NCI-H748 (cell line): ENCODE measurements around the gene BRINP2.

ENCODE experiments used
- DNase-seq: peaks from one replicate; lab custom pipeline; 2025; ENCODE audit not compliant: unreplicated experiment; lab: John Stamatoyannopoulos, UW

The BRINP2 gene

GRCh38 chr1:177219554-177220458 lies 49.0 kb downstream of the BRINP2 start:
- peak; percentile 17 for DNase-seq

- no peak for DNase-seq
Observed at GRCh38 chr1:177223359-177223758, 52.6 kb downstream of the BRINP2 start.

GRCh38 chr1:177227978-177228692 lies 57.4 kb downstream of the BRINP2 start:
- no peak for DNase-seq

DNA sequence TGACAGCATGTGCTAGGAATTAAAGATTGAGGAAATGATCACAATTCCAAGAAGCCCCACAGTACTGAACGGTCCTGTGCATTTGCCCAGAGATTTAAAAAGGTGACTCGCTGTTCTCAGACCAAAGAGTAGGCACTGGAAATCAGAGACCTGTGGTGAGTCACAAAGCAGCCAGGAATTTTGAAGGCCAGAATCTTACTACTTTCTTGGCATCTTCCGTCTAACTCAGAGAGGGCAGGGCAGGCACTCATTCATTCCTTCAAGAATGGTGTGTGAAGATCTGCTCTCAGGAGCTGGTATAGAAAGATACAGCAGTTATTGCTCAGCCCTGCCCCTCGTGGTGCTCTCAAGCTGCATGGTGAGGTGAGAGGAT lies 57.9 kb downstream of the BRINP2 start:
- DNase-seq = no peak

DNA sequence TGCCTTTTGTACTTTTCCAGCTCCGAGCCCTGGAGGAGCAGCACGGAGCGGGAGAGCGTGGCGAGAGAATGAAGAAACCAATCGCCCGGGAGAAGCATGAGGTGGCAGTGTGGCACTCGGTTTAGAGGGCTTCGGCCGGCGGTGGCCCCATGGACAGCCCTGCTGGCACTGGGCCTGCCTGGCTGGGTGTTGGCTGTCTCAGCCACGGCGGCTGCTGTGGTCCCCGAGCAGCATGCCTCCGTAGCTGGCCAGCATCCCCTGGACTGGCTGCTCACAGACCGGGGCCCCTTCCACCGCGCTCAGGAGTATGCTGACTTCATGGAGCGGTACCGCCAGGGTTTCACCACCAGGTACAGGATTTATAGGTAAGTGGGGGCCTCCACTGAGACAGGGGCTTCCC lies 59.0 kb downstream of the BRINP2 start:
- DNase-seq = no peak

DNA sequence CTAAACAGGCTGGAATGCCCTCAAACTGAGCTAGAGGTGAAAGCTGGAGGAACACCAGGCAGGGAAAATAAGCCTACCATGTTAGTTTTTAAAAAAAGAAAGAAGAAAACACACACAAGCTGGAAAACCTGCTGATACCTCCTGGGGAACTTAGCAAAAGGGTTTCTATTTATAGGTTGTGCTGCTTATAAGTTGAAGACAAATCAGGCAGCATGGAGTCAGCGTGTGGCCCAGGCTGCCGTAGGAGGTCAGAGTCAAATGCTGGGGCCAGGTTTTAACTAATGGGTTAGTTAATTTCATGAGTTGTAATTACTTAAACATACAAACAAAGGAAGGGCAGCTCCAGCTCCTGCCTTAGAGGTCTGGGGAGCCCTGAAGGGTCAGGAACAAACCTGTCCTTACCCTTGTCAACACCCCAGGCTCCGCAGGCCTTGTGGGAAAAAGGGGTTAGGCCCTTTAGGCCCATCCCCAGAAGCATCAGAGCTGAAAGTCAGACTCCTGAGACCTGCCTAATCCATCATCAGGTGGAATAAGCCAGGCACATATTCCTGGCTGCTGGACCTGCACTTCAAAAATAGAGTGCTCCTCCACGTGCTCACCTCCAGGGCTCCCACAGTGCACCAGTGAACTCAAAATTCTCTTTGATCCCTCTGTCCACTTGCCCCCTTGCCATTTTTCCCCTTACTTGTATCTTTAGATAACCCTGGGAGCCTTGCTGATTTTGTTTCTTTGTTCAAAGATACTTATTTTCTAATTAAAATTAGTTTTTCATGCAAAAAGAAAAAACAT lies 59.7 kb downstream of the BRINP2 start:
- DNase-seq = peak; percentile 4

DNA sequence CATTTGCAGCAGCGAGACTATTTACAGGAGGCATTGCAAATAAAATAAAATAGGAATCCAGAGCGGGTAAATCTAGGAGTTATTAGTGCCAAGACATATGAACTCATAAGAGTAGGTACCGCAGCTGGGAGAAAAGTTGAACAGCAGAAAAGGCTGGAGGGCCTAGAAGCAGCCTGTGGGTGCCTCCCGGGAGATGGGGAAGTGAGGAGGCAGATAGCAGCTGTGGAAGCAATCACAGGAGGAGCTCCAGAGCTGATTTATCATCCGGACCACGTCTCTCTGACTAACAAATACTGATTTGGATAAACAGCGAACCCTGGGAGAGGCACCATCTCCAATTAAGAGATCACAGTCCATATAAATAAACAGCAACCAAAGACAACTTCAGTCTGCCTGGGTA lies 64.6 kb downstream of the BRINP2 start:
- no peak for DNase-seq

GRCh38 chr1:177236962-177237361 lies 66.2 kb downstream of the BRINP2 start:
- DNase-seq = no peak

- DNase-seq = no peak
Observed at GRCh38 chr1:177238967-177239366, 68.2 kb downstream of the BRINP2 start.

- no peak for DNase-seq
Observed at GRCh38 chr1:177239792-177240191, 69.0 kb downstream of the BRINP2 start.

- DNase-seq = no peak
Observed at GRCh38 chr1:177243773-177244172, 73.0 kb downstream of the BRINP2 start.

- DNase-seq = no peak
Observed at GRCh38 chr1:177246710-177247580, 76.2 kb downstream of the BRINP2 start.

DNA sequence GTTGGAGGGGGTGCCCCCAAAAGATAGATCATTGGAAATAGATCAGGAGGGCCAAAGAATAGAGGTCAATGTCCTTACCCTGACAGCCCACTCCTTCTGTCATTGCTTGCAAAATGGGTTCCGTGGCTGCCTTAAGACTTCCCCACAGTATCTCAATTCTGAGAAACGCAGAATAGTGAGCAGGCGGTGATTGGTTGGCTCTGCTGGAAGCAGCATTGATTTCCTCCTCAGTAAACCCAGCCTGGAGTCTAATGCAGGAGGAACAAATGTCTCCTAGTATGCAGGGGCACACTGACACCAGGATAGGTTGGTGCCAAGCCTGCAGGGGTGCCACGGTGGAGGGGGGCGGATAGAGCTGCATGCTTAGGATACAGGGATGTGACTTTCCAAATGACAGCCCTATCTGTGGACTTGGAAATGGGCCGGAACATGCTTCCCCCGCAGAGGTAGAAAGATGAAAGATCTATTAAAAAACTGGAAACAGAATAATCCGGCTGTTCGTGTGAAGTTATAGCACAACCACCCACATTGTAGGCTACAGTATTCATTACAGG lies 76.9 kb downstream of the BRINP2 start:
- no peak for DNase-seq

DNA sequence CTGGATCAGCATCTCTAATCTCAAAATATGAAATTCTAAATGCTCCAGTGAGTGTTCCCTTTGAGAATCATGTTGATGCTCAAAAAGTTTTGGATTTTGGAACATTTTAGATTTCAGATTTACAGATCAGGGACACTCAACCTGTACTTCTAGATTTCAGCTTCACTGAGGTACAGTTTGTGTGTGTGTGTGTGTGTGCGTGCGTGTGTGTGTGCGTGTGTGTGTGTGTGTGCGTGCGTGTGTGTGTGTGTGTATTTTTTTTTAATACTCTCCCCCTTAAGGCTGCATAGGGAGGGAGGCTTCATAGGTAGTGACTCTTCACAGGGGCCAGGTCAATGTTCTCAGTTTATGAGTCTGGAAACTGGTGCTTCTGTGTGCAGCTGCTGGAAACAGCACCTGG lies 77.5 kb downstream of the BRINP2 start:
- no peak for DNase-seq

GRCh38 chr1:177249231-177249630 lies 78.5 kb downstream of the BRINP2 start:
- DNase-seq = peak; percentile 8

DNA sequence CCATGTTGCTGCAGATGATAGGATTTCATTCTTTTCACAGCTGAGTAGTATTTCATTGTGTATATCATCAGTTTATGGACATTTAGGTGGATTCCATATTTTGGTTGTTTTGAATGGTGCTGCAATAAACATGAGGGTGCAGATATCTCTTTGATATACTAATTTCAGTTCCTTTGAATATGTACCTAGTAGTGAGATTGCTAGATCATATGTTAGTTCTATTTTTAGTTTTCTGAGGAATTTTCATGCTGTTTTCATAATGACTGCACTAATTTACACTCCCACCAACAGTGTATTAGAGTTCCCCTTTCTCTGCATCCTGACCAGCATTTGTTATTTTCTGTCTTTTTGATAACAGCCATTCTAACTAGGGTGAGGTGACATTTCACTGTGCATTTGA lies 82.1 kb downstream of the BRINP2 start:
- no peak for DNase-seq

GRCh38 chr1:177255411-177255810 lies 84.7 kb downstream of the BRINP2 start:
- DNase-seq = peak; percentile 37

DNA sequence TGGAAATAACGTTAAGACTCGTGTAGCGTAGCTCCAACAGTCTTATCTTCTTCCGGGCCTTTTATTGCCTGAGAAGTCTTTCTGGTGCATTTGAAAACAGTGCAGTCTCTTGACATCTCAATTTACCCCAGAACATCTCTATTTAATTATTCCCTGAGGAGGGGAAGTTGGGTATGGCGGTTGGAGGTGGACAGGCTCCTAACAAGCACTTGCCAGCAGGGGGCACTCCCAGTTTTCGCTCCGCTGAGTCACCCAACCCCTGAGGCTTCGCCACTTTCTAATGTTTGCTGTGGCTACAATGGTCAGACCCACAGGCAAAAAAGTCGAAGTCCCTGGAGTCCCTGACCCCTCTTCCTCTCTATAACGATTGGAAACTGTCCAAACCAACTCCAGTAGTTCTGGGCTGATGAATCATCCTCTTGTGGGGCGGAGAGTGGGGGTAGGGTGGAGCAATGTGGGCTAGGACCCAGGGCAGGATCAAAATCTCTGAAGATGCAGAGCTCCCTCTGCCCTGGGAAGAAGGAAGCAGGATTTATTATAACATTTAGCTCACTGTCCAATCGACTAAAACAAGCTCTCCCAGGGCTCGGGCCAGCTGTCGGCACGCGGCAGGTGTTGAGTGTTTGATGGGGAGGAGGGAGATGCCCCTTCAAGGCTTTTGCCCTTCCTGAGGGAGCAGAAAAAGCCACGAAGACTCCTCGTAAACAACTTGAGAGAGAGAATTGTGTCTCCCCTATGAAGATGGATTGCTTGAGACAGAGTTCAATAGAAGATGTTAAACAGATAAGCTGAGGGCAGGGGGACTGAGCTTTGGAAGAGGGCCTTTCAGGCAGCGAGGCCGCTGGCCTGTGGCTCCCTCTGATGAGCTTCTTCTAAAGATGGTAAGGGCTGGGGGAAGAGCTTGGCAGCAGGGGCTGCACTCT lies 85.7 kb downstream of the BRINP2 start:
- DNase-seq = peak; percentile 83

GRCh38 chr1:177257128-177257527 lies 86.4 kb downstream of the BRINP2 start:
- no peak for DNase-seq
